ENCODE measurements around the gene YWHAH.

YWHAH gene

GRCh38 chr22:31923747-31924146, 20.6 kb upstream of the YWHAH start:
- DNase-seq, result no peak

GRCh38 chr22:31925056-31925455, 19.3 kb upstream of the YWHAH start:
- no peak for DNase-seq

GRCh38 chr22:31926024-31926423, 18.3 kb upstream of the YWHAH start:
- no peak for DNase-seq

GRCh38 chr22:31926969-31927368, 17.4 kb upstream of the YWHAH start:
- DNase-seq, result no peak

GRCh38 chr22:31927562-31927961, 16.8 kb upstream of the YWHAH start:
- no peak for DNase-seq

GRCh38 chr22:31929167-31929930, 15.0 kb upstream of the YWHAH start:
- no peak for DNase-seq

- no peak for DNase-seq
Measured at GRCh38 chr22:31932863-31933262, 11.5 kb upstream of the YWHAH start.

GRCh38 chr22:31933406-31933805, 10.9 kb upstream of the YWHAH start:
- no peak for DNase-seq

- no peak for DNase-seq
Measured at GRCh38 chr22:31933816-31934482, 10.4 kb upstream of the YWHAH start.

- no peak for DNase-seq
Measured at GRCh38 chr22:31935961-31936635, 8.2 kb upstream of the YWHAH start.

GRCh38 chr22:31937341-31937740, 7.0 kb upstream of the YWHAH start:
- DNase-seq, result no peak

- no peak for DNase-seq
Measured at GRCh38 chr22:31938296-31938695, 6.0 kb upstream of the YWHAH start.

GRCh38 chr22:31940506-31940905, 3.8 kb upstream of the YWHAH start:
- DNase-seq, result no peak

GRCh38 chr22:31942091-31942490, 2.2 kb upstream of the YWHAH start:
- no peak for DNase-seq

- no peak for DNase-seq
Measured at GRCh38 chr22:31943206-31943977, 943 bp upstream of the YWHAH start.

GRCh38 chr22:31944700-31945442, 536 bp downstream of the YWHAH start:
- DNase-seq, result no peak

- no peak for DNase-seq
Measured at GRCh38 chr22:31945443-31945855, 1.1 kb downstream of the YWHAH start.

GRCh38 chr22:31945971-31946680, 1.8 kb downstream of the YWHAH start:
- DNase-seq, result no peak

GRCh38 chr22:31947296-31947695, 3.0 kb downstream of the YWHAH start:
- DNase-seq, result peak; percentile 16

- DNase-seq, result no peak
Measured at GRCh38 chr22:31948002-31948401, 3.7 kb downstream of the YWHAH start.

- no peak for DNase-seq
Measured at GRCh38 chr22:31950226-31950625, 5.9 kb downstream of the YWHAH start.
